Measurements from ENCODE around the gene AGBL3.

DNA sequence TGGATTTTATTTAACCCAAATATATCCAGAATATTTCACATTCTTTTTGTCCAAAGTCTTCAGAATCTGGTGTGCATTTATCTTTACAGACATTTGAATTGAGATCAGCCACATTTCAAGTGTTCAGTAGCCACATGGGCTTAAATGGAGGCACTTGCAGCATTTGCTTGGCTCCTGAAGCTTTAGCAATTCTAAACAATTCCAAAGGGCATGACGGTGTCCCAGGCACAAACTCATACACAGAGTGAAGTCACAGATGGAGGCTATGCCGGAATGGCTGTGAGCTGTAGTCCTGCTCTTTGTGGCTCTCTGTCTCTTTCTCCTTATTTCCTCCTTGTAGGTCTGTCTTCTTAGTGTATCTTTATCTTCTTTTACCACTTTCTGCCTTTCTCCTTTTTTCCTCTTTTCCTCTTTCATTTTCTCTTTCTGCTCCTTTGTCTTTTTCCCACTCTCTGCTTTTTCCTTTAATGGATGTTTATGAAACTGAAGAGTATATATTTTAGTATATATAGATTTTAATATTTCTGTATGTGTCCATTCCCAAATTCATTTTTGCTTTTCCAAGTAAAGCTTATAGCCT is 7.7 kb downstream of the AGBL3 start:
- TF ChIP-seq, protein P1, sequence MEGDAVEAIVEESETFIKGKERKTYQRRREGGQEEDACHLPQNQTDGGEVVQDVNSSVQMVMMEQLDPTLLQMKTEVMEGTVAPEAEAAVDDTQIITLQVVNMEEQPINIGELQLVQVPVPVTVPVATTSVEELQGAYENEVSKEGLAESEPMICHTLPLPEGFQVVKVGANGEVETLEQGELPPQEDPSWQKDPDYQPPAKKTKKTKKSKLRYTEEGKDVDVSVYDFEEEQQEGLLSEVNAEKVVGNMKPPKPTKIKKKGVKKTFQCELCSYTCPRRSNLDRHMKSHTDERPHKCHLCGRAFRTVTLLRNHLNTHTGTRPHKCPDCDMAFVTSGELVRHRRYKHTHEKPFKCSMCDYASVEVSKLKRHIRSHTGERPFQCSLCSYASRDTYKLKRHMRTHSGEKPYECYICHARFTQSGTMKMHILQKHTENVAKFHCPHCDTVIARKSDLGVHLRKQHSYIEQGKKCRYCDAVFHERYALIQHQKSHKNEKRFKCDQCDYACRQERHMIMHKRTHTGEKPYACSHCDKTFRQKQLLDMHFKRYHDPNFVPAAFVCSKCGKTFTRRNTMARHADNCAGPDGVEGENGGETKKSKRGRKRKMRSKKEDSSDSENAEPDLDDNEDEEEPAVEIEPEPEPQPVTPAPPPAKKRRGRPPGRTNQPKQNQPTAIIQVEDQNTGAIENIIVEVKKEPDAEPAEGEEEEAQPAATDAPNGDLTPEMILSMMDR (conservative IDR thresholded peaks at IDR 0.05; ENCODE audit: low read depth in 2 of 2) = no peak
- TF ChIP-seq, protein P2, sequence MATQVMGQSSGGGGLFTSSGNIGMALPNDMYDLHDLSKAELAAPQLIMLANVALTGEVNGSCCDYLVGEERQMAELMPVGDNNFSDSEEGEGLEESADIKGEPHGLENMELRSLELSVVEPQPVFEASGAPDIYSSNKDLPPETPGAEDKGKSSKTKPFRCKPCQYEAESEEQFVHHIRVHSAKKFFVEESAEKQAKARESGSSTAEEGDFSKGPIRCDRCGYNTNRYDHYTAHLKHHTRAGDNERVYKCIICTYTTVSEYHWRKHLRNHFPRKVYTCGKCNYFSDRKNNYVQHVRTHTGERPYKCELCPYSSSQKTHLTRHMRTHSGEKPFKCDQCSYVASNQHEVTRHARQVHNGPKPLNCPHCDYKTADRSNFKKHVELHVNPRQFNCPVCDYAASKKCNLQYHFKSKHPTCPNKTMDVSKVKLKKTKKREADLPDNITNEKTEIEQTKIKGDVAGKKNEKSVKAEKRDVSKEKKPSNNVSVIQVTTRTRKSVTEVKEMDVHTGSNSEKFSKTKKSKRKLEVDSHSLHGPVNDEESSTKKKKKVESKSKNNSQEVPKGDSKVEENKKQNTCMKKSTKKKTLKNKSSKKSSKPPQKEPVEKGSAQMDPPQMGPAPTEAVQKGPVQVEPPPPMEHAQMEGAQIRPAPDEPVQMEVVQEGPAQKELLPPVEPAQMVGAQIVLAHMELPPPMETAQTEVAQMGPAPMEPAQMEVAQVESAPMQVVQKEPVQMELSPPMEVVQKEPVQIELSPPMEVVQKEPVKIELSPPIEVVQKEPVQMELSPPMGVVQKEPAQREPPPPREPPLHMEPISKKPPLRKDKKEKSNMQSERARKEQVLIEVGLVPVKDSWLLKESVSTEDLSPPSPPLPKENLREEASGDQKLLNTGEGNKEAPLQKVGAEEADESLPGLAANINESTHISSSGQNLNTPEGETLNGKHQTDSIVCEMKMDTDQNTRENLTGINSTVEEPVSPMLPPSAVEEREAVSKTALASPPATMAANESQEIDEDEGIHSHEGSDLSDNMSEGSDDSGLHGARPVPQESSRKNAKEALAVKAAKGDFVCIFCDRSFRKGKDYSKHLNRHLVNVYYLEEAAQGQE (IDR thresholded peaks at IDR 0.05; ENCODE audit: unreplicated experiment) = no peak
- TF ChIP-seq EZH2phosphoT487 (IDR thresholded peaks at IDR 0.05; ENCODE audit: unreplicated experiment) (no peak), CREB1 (CRISPR knock-in tag; IDR thresholded peaks at IDR 0.05; ENCODE audit: low read depth) (no peak), EZH2 (IDR thresholded peaks at IDR 0.05; ENCODE audit: low read depth, unreplicated experiment) (no peak)
